ENCODE data around the gene SNAP47.

GRCh38 chr1:227761621-227762230, 26.5 kb downstream of the SNAP47 start:
- TF ChIP-seq CTCF (IDR thresholded peaks at IDR 0.05; ENCODE audit: insufficient read depth, low read length): no peak
- TF ChIP-seq POLR2AphosphoS5 (IDR thresholded peaks at IDR 0.05; ENCODE audit: low read depth): no peak
- no peak for TF ChIP-seq REST (IDR thresholded peaks at IDR 0.05; ENCODE audit: insufficient replicate concordance, low read depth)

All from HL-60 (cell line).